HepG2 (cell line): ENCODE data around the gene MTFP1. TPM values are rescaled to one million over a fixed set of nuclear protein-coding genes. Genes with fewer than 3 reads are reported as not detected.

Experiments used
- EP300 ChIP-seq, 3 experiments: sonication (generic) in 1 of 3; formaldehyde crosslinking in 1 of 3; IDR thresholded peaks; 2 replicates each; pipeline versions ENCODE4 v1.5.1 to v1.6.1; 2011 to 2020; ENCODE audit warnings: low read depth in 2 of 3, low read length in 2 of 3, borderline replicate concordance in 1 of 3, improper control_type of control experiment in 1 of 3, mild to moderate bottlenecking in 1 of 3, missing genetic modification reagents in 1 of 3, moderate library complexity in 1 of 3
- FOXJ3 ChIP-seq: sonication (generic); formaldehyde crosslinking; IDR thresholded peaks from 2 replicates; pipeline ENCODE4 v1.4.0; 2020; ENCODE audit warnings: missing genetic modification reagents, mild to moderate bottlenecking, borderline replicate concordance
- NFIB ChIP-seq: sonication (generic); formaldehyde crosslinking; IDR thresholded peaks from 2 replicates; pipeline ENCODE4 v1.9.0; 2021; ENCODE audit warnings: missing genetic modification reagents, mild to moderate bottlenecking, borderline replicate concordance
- POGZ ChIP-seq: sonication (generic); formaldehyde crosslinking; IDR thresholded peaks from 2 replicates; pipeline ENCODE4 v1.4.0; 2020; ENCODE audit warnings: mild to moderate bottlenecking, missing genetic modification reagents
- RBM22 ChIP-seq: fragments of 200-400 bp; formaldehyde crosslinking; optimal IDR thresholded peaks from 2 replicates; pipeline ENCODE3; 2017; ENCODE audit warnings: mild to moderate bottlenecking, low read length, moderate library complexity
- STAT5B ChIP-seq: sonication (generic); formaldehyde crosslinking; IDR thresholded peaks from 2 replicates; pipeline ENCODE4 v1.4.0; 2020; ENCODE audit warnings: missing genetic modification reagents
- ZMYM2 ChIP-seq: sonication (generic); formaldehyde crosslinking; IDR thresholded peaks from 2 replicates; pipeline ENCODE4 v1.8.0; 2022; ENCODE audit warnings: mild to moderate bottlenecking, missing genetic modification reagents
- ZNF292 ChIP-seq: sonication (generic); formaldehyde crosslinking; IDR thresholded peaks from 2 replicates; pipeline ENCODE4 v1.8.1; 2022; ENCODE audit warnings: mild to moderate bottlenecking, low read depth, missing genetic modification reagents, borderline replicate concordance
- ZNF33A ChIP-seq: sonication (generic); formaldehyde crosslinking; IDR thresholded peaks from 2 replicates; pipeline ENCODE4 v1.5.1; 2020; ENCODE audit warnings: missing genetic modification reagents, mild to moderate bottlenecking, moderate library complexity, borderline replicate concordance
- ZNF737 ChIP-seq: sonication (generic); formaldehyde crosslinking; IDR thresholded peaks from 2 replicates; pipeline ENCODE4 v1.5.0; 2020; ENCODE audit warnings: missing genetic modification reagents, mild to moderate bottlenecking, borderline replicate concordance
- ZNF746 ChIP-seq: sonication (generic); formaldehyde crosslinking; IDR thresholded peaks from 2 replicates; pipeline ENCODE4 v1.8.0; 2022; ENCODE audit warnings: mild to moderate bottlenecking, missing genetic modification reagents
- polyA plus RNA-seq, 8 experiments: library from polyadenylated mRNA; depleted of rRNA in 3 of 8; stranded (reverse) in 7 of 8; unstranded in 1 of 8; fragments of >200 nt; fragmentation: Illumina TruSeq in 4 of 8; extraction: Trizol in 4 of 8; gene quantifications; 2 replicates each; pipeline versions ENCODE4 v1.2.1 to v1.2.3, GENCODE V29; 2011 to 2016; ENCODE audit warnings: low read depth in 4 of 8, missing spikeins in 1 of 8, mixed read lengths in 1 of 8; ENCODE audit not compliant: insufficient read depth in 1 of 8
- total RNA-seq, 5 experiments: library from RNA; depleted of rRNA; stranded (reverse); fragments of >200 nt; fragmentation: Illumina TruSeq; extraction: Trizol; gene quantifications; 2 replicates each; pipeline ENCODE4 v1.2.3, GENCODE V29; 2016; ENCODE audit warnings: low read depth in 1 of 5
- TF ChIP-seq, protein P1 (sequence below): sonication (generic); formaldehyde crosslinking; IDR thresholded peaks from 2 replicates; pipeline ENCODE4 v1.5.0; 2020; ENCODE audit warnings: missing genetic modification reagents
- TF ChIP-seq, protein P2 (sequence below): sonication (generic); formaldehyde crosslinking; IDR thresholded peaks from 2 replicates; pipeline ENCODE4 v1.5.0; 2020; ENCODE audit warnings: mild to moderate bottlenecking, missing genetic modification reagents
- TF ChIP-seq, protein P3 (sequence below), 2 experiments: sonication (generic) in 1 of 2; formaldehyde crosslinking in 1 of 2; IDR thresholded peaks; 2 replicates each; pipeline versions ENCODE4 v1.4.0 to v1.6.1; 2016 to 2020; ENCODE audit warnings: borderline replicate concordance in 1 of 2, low read depth in 1 of 2, mild to moderate bottlenecking in 1 of 2, missing genetic modification reagents in 1 of 2
- TF ChIP-seq, protein P4 (sequence below): sonication (generic); formaldehyde crosslinking; IDR thresholded peaks from 2 replicates; pipeline ENCODE4 v1.5.0; 2020; ENCODE audit warnings: mild to moderate bottlenecking, missing genetic modification reagents, borderline replicate concordance
- TF ChIP-seq, protein P5 (sequence below): sonication (generic); formaldehyde crosslinking; IDR thresholded peaks from 2 replicates; pipeline ENCODE4 v1.8.1; 2023; ENCODE audit warnings: mild to moderate bottlenecking, missing genetic modification reagents

The MTFP1 gene
- total and polyA plus RNA-seq, 2 of the 13 experiments (the other 11 are each of a cell fraction or from before 2014, with no cell fraction given): 29.5 to 45.6 TPM

DNA sequence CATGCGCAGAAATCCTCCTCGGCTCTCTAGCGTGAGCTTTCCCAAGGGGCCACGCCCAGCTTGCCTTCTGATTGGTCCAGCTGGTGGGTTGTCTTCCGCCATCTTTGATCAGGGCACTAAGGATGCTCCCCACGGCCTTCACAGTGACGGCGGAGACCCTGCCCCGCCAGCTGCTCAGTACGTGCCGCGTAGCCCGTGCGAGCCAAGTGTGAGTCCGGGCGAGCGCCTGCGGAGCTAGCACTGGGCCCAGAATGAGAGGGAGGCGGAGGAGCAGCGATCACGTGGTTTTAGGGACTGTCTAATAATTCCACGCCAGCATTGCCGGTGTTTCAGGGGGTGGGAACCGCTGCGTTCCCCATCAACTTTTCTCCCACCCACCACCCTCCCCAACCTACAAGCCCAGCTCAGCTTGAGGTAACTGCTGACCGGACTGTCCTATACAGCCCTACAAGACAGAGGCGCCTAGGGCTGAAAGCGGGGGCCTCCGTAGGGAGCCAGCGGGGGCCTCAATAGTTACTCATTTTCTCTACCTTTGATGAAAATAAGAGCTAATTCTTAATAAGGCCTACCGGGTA lies 1.5 kb upstream of the MTFP1 start (continued):
- TF ChIP-seq EP300 (IDR thresholded peaks at IDR 0.05; ENCODE audit: low read depth in 2 of 2, low read length in 2 of 2): peak in 1 of 2 experiments; percentile 44; a peak in 1 of 4 replicates
- peak; percentile 42; the same call in 1 of the 2 replicates for TF ChIP-seq EP300 (CRISPR knock-in tag; IDR thresholded peaks at IDR 0.05; ENCODE audit: borderline replicate concordance)
- TF ChIP-seq RBM22: peak; percentile 74
- TF ChIP-seq, protein P1, sequence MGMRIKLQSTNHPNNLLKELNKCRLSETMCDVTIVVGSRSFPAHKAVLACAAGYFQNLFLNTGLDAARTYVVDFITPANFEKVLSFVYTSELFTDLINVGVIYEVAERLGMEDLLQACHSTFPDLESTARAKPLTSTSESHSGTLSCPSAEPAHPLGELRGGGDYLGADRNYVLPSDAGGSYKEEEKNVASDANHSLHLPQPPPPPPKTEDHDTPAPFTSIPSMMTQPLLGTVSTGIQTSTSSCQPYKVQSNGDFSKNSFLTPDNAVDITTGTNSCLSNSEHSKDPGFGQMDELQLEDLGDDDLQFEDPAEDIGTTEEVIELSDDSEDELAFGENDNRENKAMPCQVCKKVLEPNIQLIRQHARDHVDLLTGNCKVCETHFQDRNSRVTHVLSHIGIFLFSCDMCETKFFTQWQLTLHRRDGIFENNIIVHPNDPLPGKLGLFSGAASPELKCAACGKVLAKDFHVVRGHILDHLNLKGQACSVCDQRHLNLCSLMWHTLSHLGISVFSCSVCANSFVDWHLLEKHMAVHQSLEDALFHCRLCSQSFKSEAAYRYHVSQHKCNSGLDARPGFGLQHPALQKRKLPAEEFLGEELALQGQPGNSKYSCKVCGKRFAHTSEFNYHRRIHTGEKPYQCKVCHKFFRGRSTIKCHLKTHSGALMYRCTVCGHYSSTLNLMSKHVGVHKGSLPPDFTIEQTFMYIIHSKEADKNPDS (CRISPR knock-in tag): no peak; the same call in none of the 2 replicates
- TF ChIP-seq, protein P2, sequence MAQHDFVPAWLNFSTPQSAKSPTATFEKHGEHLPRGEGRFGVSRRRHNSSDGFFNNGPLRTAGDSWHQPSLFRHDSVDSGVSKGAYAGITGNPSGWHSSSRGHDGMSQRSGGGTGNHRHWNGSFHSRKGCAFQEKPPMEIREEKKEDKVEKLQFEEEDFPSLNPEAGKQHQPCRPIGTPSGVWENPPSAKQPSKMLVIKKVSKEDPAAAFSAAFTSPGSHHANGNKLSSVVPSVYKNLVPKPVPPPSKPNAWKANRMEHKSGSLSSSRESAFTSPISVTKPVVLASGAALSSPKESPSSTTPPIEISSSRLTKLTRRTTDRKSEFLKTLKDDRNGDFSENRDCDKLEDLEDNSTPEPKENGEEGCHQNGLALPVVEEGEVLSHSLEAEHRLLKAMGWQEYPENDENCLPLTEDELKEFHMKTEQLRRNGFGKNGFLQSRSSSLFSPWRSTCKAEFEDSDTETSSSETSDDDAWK (CRISPR knock-in tag): no peak
- TF ChIP-seq ZMYM2 (CRISPR knock-in tag): no peak
- TF ChIP-seq NFIB (CRISPR knock-in tag): no peak
- no peak for TF ChIP-seq ZNF33A (CRISPR knock-in tag)
- TF ChIP-seq, protein P3, sequence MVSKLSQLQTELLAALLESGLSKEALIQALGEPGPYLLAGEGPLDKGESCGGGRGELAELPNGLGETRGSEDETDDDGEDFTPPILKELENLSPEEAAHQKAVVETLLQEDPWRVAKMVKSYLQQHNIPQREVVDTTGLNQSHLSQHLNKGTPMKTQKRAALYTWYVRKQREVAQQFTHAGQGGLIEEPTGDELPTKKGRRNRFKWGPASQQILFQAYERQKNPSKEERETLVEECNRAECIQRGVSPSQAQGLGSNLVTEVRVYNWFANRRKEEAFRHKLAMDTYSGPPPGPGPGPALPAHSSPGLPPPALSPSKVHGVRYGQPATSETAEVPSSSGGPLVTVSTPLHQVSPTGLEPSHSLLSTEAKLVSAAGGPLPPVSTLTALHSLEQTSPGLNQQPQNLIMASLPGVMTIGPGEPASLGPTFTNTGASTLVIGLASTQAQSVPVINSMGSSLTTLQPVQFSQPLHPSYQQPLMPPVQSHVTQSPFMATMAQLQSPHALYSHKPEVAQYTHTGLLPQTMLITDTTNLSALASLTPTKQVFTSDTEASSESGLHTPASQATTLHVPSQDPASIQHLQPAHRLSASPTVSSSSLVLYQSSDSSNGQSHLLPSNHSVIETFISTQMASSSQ (IDR thresholded peaks at IDR 0.05; ENCODE audit: low read depth): peak; percentile 32; the same call in 1 of the 2 replicates
- TF ChIP-seq, protein P3 (CRISPR knock-in tag; IDR thresholded peaks at IDR 0.05; ENCODE audit: borderline replicate concordance): peak; percentile 52; the same call in 1 of the 2 replicates
- TF ChIP-seq ZNF292: no peak
- TF ChIP-seq, protein P4, sequence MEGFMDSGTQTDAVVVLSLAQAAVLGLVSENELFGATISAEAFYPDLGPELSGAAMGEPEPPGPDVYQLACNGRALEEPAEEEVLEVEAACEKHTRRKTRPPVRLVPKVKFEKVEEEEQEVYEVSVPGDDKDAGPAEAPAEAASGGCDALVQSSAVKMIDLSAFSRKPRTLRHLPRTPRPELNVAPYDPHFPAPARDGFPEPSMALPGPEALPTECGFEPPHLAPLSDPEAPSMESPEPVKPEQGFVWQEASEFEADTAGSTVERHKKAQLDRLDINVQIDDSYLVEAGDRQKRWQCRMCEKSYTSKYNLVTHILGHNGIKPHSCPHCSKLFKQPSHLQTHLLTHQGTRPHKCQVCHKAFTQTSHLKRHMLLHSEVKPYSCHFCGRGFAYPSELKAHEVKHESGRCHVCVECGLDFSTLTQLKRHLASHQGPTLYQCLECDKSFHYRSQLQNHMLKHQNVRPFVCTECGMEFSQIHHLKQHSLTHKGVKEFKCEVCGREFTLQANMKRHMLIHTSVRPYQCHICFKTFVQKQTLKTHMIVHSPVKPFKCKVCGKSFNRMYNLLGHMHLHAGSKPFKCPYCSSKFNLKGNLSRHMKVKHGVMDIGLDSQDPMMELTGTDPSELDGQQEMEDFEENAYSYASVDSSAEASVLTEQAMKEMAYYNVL: no peak
- TF ChIP-seq, protein P5, sequence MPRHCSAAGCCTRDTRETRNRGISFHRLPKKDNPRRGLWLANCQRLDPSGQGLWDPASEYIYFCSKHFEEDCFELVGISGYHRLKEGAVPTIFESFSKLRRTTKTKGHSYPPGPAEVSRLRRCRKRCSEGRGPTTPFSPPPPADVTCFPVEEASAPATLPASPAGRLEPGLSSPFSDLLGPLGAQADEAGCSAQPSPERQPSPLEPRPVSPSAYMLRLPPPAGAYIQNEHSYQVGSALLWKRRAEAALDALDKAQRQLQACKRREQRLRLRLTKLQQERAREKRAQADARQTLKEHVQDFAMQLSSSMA (CRISPR knock-in tag): no peak; the same call in none of the 2 replicates
- peak; percentile 82 for TF ChIP-seq POGZ (CRISPR knock-in tag)
- no peak for TF ChIP-seq ZNF737 (CRISPR knock-in tag)
- TF ChIP-seq FOXJ3 (CRISPR knock-in tag): no peak; the same call in 1 of the 2 replicates
- TF ChIP-seq STAT5B: no peak
- TF ChIP-seq ZNF746 (CRISPR knock-in tag): no peak
